ENCODE measurements around the gene SLC25A19.

SLC25A19 gene

GRCh38 chr17:75239778-75240393 lies 49.3 kb downstream of the SLC25A19 start:
- DNase-seq = no peak

DNA sequence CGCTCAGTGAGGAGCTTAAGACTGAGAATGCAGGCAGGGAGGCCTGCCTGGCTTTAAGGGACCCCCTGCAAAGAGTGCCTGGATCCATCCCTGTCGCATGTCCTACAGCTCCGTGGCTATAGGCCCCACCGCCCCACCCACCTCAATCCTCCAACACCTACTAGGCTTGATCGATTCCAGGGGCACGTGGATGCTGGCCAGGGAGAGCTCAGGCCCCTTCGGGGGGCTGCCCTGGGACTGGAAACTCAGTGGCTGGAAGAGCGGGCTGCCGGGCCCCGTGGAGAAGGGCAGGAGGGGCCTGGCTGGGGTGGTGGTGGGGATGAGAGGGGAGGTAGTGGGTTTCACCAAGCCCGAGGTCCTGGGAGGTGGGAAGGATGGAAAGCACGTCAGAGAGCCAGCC lies 50.0 kb downstream of the SLC25A19 start:
- no peak for DNase-seq

- DNase-seq = peak; percentile 88
Observed at GRCh38 chr17:75238684-75239191, 50.5 kb downstream of the SLC25A19 start.

- no peak for DNase-seq
Observed at GRCh38 chr17:75238020-75238580, 51.1 kb downstream of the SLC25A19 start.

DNA sequence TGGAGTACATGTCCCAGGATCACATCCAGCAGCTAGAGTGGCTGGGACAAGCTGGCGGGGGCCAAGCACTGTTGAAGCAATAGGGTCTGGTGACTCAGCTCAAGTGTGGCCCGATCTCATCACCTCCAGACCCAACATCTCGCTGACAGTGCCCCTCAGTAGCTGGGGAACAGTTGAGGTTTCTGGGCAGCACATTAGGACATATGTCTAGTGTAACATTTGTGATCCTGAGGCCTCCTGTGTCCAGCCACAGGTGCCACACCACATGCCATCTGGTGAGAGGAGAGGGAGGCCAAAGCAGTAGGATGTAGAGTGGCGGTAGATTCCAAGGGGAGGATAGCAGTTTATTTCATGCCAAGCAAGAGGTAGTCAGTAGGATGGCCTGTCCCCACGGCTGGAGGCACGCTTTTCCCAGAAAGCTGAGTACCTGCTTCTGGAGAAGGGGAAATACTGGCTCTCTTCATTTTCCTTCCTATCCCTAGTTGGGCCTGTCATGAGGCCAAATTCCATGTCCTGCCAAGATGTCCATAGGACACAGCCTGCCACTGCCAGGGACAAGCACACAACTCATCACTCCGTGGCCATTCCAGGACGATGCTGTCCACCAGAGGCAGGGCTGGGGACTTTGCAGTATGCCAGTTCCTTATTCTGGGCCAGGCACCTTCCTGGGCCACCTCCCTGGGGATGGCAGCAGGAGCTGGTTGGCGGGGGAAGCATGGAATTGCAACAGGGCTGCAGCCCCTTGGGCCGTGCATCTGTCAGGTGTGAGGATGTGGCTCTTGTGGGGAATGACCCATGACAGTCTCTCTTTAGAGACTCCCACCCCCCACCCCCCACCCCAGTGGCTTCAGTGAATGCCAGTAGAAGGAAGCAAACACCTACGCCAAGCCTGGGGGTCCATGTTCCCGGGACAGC lies 51.9 kb downstream of the SLC25A19 start:
- DNase-seq = no peak

DNA sequence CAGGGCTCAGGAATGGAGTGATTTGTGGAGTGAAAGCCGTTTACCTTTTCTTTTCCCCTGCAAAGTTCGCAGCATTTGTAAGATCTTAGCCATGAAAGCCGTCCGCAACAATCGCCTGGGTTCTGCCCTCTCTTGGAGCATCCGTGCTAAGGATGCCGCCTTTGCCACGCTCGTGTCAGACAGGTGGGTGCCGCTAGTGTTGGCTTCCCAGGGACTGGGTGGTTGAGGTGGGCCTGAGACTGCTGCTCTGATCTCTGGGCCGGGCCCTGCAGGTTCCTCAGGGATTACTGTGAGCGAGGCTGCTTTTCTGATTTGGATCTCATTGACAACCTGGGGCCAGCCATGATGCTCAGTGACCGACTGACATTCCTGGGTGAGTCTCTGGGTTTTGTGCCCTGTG lies 56.4 kb downstream of the SLC25A19 start:
- no peak for DNase-seq

- DNase-seq = no peak
Observed at GRCh38 chr17:75231741-75232464, 57.3 kb downstream of the SLC25A19 start.

GRCh38 chr17:75231071-75231470 lies 58.2 kb downstream of the SLC25A19 start:
- no peak for DNase-seq

- no peak for DNase-seq
Observed at GRCh38 chr17:75228847-75229246, 60.4 kb downstream of the SLC25A19 start.

DNA sequence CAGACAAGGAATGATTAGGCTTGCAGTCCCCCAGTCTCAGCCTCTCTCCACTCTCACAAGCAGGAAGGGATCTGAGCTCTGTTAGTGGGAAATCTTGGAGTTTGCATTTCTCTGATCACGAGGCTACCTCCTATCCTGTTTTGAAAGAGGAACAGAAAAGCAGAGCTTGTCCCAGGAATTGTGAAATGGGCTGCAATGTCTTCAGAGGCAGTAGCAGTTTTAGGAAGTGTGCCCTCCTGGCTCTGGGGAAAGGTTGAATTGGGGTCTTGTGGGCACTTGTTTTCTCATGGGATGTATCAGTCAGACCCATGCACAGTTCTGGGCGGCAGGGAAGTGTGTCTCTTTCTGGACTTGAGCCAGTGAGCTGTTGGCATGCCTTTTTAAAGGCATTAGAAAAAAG lies 60.9 kb downstream of the SLC25A19 start:
- no peak for DNase-seq

GRCh38 chr17:75227729-75228128 lies 61.5 kb downstream of the SLC25A19 start:
- DNase-seq = no peak

DNA sequence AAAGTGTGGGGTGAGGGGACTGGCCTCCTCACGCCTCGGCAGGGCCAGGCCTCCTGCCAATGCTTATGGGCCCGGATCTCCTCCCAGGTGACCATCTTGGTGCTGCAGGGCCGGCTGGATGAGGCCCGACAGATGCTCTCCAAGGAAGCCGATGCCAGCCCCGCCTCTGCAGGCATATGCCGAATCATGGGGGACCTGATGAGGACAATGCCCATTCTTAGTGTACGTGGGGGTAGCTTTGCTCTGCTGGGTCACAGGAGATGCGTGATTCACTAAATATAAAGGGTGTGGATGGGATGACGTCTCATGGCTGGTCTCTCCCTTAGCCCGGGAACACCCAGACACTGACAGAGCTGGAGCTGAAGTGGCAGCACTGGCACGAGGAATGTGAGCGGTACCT lies 64.2 kb downstream of the SLC25A19 start:
- no peak for DNase-seq

Measured in activated effector memory CD4-positive, alpha-beta T cell treated with anti-CD3 and anti-CD28 coated beads, Interleukin-2, amount 50 U/mL, for 16 hours (primary cell).